HG02943 (cell line): ENCODE data around the gene TCN2.

Experiments
- ATAC-seq: cut with Tn5 transposase; IDR thresholded peaks from one replicate; pipeline ENCODE4 v1.9.1; 2021; ENCODE audit warnings: mild to moderate bottlenecking, low read depth, moderate library complexity; ENCODE audit not compliant: unreplicated experiment

TCN2 gene

GRCh38 chr22:30640839-30641430 lies 34.0 kb downstream of the TCN2 start:
- ATAC-seq: no peak

GRCh38 chr22:30643055-30643875 lies 36.3 kb downstream of the TCN2 start:
- no peak for ATAC-seq

GRCh38 chr22:30646518-30647160 lies 39.7 kb downstream of the TCN2 start:
- ATAC-seq: no peak

GRCh38 chr22:30647536-30647935 lies 40.6 kb downstream of the TCN2 start:
- ATAC-seq: no peak

GRCh38 chr22:30648825-30649224 lies 41.9 kb downstream of the TCN2 start:
- no peak for ATAC-seq

GRCh38 chr22:30649430-30650007 lies 42.5 kb downstream of the TCN2 start:
- no peak for ATAC-seq

- ATAC-seq: no peak
Observed at GRCh38 chr22:30650508-30651116, 43.6 kb downstream of the TCN2 start.

- no peak for ATAC-seq
Observed at GRCh38 chr22:30652852-30653251, 45.9 kb downstream of the TCN2 start.

GRCh38 chr22:30654361-30654760 lies 47.4 kb downstream of the TCN2 start:
- no peak for ATAC-seq

- no peak for ATAC-seq
Observed at GRCh38 chr22:30655532-30655931, 48.6 kb downstream of the TCN2 start.

- no peak for ATAC-seq
Observed at GRCh38 chr22:30662040-30662439, 55.1 kb downstream of the TCN2 start.

GRCh38 chr22:30664798-30665197 lies 57.8 kb downstream of the TCN2 start:
- ATAC-seq: no peak

GRCh38 chr22:30665266-30665665 lies 58.3 kb downstream of the TCN2 start:
- ATAC-seq: no peak

GRCh38 chr22:30665786-30666185 lies 58.8 kb downstream of the TCN2 start:
- ATAC-seq: no peak

- no peak for ATAC-seq
Observed at GRCh38 chr22:30667107-30667493, 60.1 kb downstream of the TCN2 start.

GRCh38 chr22:30667494-30668385 lies 60.8 kb downstream of the TCN2 start, which contains the start of gene DUSP18:
DUSP18 (minus strand) TSS chr22:30667875; CDS start chr22:30664003, 3,872 bp downstream.
- peak; percentile 79 for ATAC-seq

GRCh38 chr22:30668386-30668710 lies 61.4 kb downstream of the TCN2 start:
- ATAC-seq: no peak

GRCh38 chr22:30671071-30671470 lies 64.1 kb downstream of the TCN2 start:
- no peak for ATAC-seq

GRCh38 chr22:30673136-30673535 lies 66.2 kb downstream of the TCN2 start:
- no peak for ATAC-seq

- ATAC-seq: no peak
Observed at GRCh38 chr22:30674482-30674881, 67.5 kb downstream of the TCN2 start.
